Measurements from ENCODE around the gene STK33. TPM values are rescaled to one million over a fixed set of nuclear protein-coding genes. Genes with fewer than 3 reads are reported as not detected.

Gene STK33
- total RNA-seq, 4 donors from 2014 or later: 0.48 to 2.9 (median 0.56) TPM; not detected in 1

GRCh38 chr11:8605971-8606563, 12.0 kb upstream of the STK33 start:
- DNase-seq: no peak
- H3K27me3 ChIP-seq: no peaks in the 10 kb centered on the region
- no peaks in the 10 kb centered on the region for H3K9me3 ChIP-seq
- TF ChIP-seq, protein P1, sequence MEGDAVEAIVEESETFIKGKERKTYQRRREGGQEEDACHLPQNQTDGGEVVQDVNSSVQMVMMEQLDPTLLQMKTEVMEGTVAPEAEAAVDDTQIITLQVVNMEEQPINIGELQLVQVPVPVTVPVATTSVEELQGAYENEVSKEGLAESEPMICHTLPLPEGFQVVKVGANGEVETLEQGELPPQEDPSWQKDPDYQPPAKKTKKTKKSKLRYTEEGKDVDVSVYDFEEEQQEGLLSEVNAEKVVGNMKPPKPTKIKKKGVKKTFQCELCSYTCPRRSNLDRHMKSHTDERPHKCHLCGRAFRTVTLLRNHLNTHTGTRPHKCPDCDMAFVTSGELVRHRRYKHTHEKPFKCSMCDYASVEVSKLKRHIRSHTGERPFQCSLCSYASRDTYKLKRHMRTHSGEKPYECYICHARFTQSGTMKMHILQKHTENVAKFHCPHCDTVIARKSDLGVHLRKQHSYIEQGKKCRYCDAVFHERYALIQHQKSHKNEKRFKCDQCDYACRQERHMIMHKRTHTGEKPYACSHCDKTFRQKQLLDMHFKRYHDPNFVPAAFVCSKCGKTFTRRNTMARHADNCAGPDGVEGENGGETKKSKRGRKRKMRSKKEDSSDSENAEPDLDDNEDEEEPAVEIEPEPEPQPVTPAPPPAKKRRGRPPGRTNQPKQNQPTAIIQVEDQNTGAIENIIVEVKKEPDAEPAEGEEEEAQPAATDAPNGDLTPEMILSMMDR (IDR thresholded peaks at IDR 0.05): no peak
- TF ChIP-seq POLR2A (IDR thresholded peaks at IDR 0.05): no peak
- intact Hi-C loops (cut with DNase I): no loop called here
- WGBS, 2 donors: 97 to 100% methylated on average over 1 of the region's 1 CpG
- H3K36me3 ChIP-seq: no peaks in the 10 kb centered on the region
- no peak overlapping the region for H3K27ac ChIP-seq
- H3K4me1 ChIP-seq: peaks cover 5 to 24% (median 13%) of the 10 kb centered on the region in 3 donors
- no peak overlapping the region for H3K4me3 ChIP-seq

- H3K36me3 ChIP-seq: no peaks in the 10 kb centered on the region
- no peaks in the 10 kb centered on the region for H3K9me3 ChIP-seq
- intact Hi-C loops (cut with DNase I): no loop called here
- peak overlapping the region; percentile 70 to 83 (median 76) for H3K27ac ChIP-seq
- H3K4me1 ChIP-seq: peaks cover 5 to 24% (median 13%) of the 10 kb centered on the region in 3 donors
- TF ChIP-seq POLR2A (IDR thresholded peaks at IDR 0.05): no peak
- TF ChIP-seq, protein P1 (IDR thresholded peaks at IDR 0.05): peak in 5 of 6 experiments; percentile 52 to 76 (median 56)
- 10% methylated on average over 9 of the region's 9 CpGs for WGBS, 2 donors
- H3K4me3 ChIP-seq: no peak overlapping the region
- H3K27me3 ChIP-seq: no peaks in the 10 kb centered on the region
- DNase-seq: no peak
Observed at GRCh38 chr11:8604078-8604723, 10.2 kb upstream of the STK33 start.

DNA sequence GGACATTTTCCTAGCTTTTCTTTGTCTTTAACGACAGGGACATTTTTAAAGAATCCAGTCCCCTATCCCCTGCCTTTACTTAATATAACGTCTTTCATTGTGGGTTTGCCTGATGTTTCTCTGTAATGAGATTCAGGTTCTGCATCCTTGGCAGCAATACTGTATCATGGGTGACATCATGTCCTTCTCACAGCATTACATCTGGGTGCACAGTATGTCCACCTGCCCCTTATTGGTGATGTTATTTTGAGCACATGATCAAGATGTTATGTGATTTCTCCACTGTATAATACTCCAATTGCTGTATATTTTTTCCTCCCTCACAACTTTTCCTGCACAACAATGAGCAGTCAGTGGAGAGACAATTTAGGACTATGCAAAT, 9.7 kb upstream of the STK33 start:
- no peak for DNase-seq
- Histone ChIP-seq H3K4me3 (no peak overlapping the region), H3K9me3 (no peaks in the 10 kb centered on the region), H3K27me3 (no peaks in the 10 kb centered on the region), H3K36me3 (no peaks in the 10 kb centered on the region), H3K27ac (peak overlapping the region in 3 of 4 donors; percentile 59 to 83 (median 81)), H3K4me1 (peaks cover 5 to 19% (median 13%) of the 10 kb centered on the region in 3 donors)
- WGBS, 2 donors: 67 to 76% methylated on average over 2 of the region's 2 CpGs
- intact Hi-C loops (cut with DNase I): no loop called here
- TF ChIP-seq POLR2A (IDR thresholded peaks at IDR 0.05): no peak
- TF ChIP-seq, protein P1 (IDR thresholded peaks at IDR 0.05): no peak

DNA sequence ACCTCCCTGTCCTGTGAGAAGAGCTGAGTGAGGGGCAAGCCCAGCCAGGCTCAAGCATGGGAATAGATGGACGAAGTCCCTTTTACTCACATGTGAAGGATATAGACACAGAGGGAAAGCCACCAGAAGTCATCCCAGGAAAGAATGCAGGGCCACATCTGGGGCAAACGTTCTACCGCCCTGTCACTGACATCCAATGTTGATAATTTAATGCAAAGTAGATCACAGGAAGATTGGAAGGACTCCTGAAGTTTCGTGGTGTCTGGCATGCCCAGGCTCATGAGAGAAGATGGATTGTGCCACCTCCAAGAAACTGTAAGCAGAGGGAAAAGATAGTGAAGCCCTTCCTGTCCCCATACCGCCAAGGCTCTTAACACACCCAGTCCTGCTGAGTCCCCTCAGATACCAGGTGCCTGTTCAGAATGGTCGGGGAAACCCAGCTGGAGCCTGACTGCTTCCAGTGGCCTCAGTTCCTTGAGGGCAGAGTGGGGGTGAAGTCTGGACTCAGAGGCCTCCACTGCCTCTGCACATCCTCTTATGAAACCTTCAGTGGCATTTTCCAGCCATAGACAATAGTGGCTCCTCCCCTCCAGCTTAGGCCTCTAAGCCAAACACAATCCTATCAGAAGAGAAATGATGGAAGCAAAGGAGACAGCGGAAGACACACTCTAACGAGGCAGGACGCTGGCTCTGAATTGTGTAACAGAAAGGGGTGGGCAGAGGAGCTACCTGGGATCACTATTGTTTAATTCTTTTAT, 7.5 kb upstream of the STK33 start:
- H3K4me3 ChIP-seq: no peak overlapping the region
- 70 to 79% methylated on average over 6 to 8 of the region's 9 CpGs for WGBS, 2 donors
- H3K9me3 ChIP-seq: no peaks in the 10 kb centered on the region
- H3K36me3 ChIP-seq: no peaks in the 10 kb centered on the region
- no peaks in the 10 kb centered on the region for H3K27me3 ChIP-seq
- peaks cover 5 to 15% (median 13%) of the 10 kb centered on the region in 3 donors for H3K4me1 ChIP-seq
- TF ChIP-seq, protein P1 (IDR thresholded peaks at IDR 0.05): no peak
- no peak for TF ChIP-seq POLR2A (IDR thresholded peaks at IDR 0.05)
- no peak for DNase-seq
- intact Hi-C loops (cut with DNase I): no loop called here
- no peak overlapping the region for H3K27ac ChIP-seq

GRCh38 chr11:8598506-8598905, 4.5 kb upstream of the STK33 start:
- Histone ChIP-seq H3K9me3 (no peaks in the 10 kb centered on the region), H3K27ac (no peak overlapping the region), H3K4me1 (peaks cover 11 to 12% (median 12%) of the 10 kb centered on the region in 3 donors), H3K36me3 (no peaks in the 10 kb centered on the region), H3K27me3 (peaks cover 0 to 25% (median 0%) of the 10 kb centered on the region in 4 donors), H3K4me3 (no peak overlapping the region)
- WGBS, 2 donors: 88 to 93% methylated on average over 1 of the region's 1 CpG
- TF ChIP-seq, protein P1 (IDR thresholded peaks at IDR 0.05): no peak
- TF ChIP-seq POLR2A (IDR thresholded peaks at IDR 0.05): no peak
- intact Hi-C loops (cut with DNase I): no loop called here
- no peak for DNase-seq

Measured in esophagus squamous epithelium (tissue), 5 donors.